Stimulated activated CD8-positive, alpha-beta memory T cell treated with anti-CD3 and anti-CD28 coated beads, Interleukin-15, amount 100 ng/mL, for 48 hours (primary cell): Measurements from ENCODE around the gene ALMS1.
"Not testable (repeated sequence)": the region's sequence is repeated elsewhere in the genome, so short reads cannot be mapped to it uniquely, and the experiment has no call there.

Experiments
- DNase-seq, 2 donors: peaks; one replicate each; pipeline ENCODE4 v3.0.0-alpha.2; 2020; ENCODE audit warnings: low read depth in 2 of 2

The ALMS1 gene

GRCh38 chr2:73404409-73404808, 18.8 kb downstream of the ALMS1 start:
- DNase-seq, result no peak

- no peak for DNase-seq
Measured at GRCh38 chr2:73406996-73407395, 21.4 kb downstream of the ALMS1 start.

- DNase-seq, result no peak
Measured at GRCh38 chr2:73408198-73408597, 22.6 kb downstream of the ALMS1 start.

GRCh38 chr2:73414696-73415095, 29.1 kb downstream of the ALMS1 start:
- no peak for DNase-seq

GRCh38 chr2:73415906-73416305, 30.3 kb downstream of the ALMS1 start:
- no peak for DNase-seq

DNA sequence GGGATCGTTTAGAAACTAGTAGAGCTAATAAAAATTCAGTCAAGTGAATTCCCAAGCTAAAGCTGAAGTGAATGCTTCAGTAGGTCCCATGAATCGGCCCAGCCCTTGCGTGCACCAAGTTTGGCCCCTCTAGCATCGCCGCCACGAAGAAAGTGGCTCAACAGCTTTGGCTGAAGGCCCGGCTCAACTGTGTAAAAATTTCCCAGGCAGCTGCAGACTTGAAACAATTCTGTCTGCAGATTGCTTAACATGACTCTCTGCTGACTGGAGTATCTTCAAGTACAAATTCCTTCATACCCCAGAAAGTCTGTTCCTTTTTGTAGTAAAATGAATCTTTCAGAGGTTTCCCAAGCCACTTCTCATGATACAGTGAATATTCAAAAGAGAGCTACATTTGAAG, 32.7 kb downstream of the ALMS1 start:
- no peak for DNase-seq

DNA sequence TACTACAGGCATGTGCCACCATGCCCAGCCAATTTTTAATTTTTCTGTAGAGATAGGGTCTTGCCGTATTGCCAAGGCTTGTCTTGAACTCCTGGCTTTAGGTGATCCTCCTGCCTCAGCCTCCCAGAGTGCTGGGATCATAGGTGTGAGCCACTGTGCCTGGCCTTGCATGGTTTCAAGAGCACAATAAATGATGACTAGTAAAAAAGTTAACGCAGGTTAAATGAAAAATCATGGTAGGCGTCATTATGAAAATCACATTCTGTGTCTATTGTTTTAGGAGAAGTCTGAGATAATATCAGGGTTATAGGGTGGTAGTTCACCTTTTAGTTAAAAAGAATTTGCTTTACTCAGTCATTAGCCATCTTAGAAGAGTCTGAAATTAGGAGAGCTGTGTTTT, 38.3 kb downstream of the ALMS1 start:
- no peak for DNase-seq

DNA sequence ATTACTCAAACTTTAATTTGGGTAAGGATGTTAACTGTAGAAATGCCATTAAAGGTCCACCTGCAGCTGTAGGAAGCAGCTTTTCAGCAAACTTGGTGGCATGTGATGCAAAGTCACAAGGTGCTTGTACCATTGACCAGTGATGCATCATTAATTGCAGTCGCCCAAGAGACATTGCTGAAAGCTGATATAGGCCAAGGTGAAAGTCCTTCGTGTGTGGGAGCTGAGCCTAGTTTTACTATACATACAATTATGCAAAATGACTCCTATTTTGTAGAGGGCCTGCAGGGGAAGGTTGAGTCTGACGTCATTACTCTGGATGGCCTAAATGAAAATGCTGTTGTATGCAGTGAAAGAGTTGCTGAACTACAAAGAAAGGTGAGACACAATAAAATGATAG, 40.5 kb downstream of the ALMS1 start:
- no peak for DNase-seq

- no peak for DNase-seq
Measured at GRCh38 chr2:73436019-73436418, 50.4 kb downstream of the ALMS1 start.

GRCh38 chr2:73444202-73444601, 58.6 kb downstream of the ALMS1 start:
- no peak for DNase-seq

DNA sequence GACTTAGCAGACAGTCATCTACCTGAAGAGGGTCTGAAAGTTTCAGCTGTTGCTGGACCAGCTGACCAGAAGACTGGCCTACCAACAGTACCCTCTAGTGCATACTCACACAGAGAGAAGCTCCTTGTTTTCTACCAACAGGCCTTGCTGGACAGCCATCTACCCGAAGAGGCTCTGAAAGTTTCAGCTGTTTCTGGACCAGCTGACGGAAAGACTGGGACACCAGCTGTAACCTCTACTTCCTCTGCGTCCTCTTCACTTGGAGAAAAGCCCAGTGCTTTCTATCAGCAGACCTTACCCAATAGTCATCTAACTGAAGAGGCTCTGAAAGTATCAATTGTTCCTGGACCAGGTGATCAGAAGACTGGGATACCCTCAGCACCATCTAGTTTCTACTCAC, 63.2 kb downstream of the ALMS1 start:
- no peak for DNase-seq

DNA sequence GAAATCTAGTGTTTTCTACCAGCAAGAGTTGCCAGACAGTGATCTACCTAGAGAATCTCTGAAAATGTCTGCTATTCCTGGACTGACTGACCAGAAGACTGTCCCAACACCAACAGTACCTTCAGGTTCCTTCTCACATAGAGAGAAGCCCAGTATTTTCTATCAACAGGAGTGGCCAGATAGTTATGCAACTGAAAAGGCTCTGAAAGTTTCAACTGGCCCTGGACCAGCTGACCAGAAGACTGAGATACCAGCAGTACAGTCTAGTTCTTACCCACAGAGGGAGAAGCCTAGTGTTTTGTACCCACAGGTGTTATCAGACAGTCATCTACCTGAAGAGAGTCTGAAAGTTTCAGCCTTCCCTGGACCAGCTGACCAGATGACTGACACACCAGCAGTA, 63.8 kb downstream of the ALMS1 start:
- DNase-seq, result no peak

DNA sequence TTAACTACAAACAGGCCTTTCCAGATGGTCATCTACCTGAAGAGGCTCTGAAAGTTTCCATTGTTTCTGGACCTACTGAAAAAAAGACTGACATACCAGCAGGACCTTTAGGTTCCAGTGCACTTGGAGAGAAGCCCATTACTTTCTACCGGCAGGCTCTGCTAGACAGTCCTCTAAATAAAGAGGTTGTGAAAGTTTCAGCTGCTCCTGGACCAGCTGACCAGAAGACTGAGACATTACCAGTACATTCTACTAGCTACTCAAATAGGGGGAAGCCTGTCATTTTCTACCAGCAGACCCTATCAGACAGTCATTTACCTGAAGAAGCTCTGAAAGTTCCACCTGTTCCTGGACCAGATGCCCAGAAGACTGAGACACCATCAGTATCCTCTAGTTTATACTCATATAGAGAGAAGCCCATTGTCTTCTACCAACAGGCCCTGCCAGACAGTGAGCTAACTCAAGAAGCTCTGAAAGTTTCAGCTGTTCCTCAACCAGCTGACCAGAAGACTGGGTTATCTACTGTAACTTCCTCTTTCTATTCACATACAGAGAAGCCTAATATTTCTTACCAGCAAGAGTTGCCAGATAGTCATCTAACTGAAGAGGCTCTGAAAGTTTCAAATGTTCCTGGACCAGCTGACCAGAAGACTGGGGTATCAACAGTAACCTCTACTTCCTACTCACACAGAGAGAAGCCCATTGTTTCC, 65.8 kb downstream of the ALMS1 start:
- no peak for DNase-seq

DNA sequence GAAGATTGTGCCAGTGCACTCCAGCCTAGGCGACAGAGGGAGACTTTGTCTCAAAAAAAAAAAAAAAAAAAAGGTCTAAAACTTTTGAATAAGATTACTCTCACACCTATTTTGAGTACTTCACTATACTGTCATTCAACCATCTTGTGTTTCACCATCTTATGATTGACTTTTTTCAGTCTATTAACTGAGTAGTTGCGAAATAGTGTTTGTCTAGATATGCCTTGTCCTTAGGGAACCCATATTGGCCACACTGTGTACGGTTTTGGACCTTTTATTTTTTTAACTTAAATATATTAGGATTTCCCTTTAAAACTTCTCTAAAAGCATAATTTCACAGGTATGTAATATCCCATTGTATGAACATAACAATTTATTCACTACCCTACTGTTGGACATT, 72.3 kb downstream of the ALMS1 start:
- DNase-seq, result no peak

GRCh38 chr2:73462388-73462787, 76.8 kb downstream of the ALMS1 start:
- DNase-seq, result not testable (repeated sequence)

GRCh38 chr2:73468376-73468775, 82.7 kb downstream of the ALMS1 start:
- no peak for DNase-seq

- not testable (repeated sequence) for DNase-seq
Measured at GRCh38 chr2:73483874-73484273, 98.2 kb downstream of the ALMS1 start.

- no peak for DNase-seq
Measured at GRCh38 chr2:73487112-73487657, 101.5 kb downstream of the ALMS1 start.

DNA sequence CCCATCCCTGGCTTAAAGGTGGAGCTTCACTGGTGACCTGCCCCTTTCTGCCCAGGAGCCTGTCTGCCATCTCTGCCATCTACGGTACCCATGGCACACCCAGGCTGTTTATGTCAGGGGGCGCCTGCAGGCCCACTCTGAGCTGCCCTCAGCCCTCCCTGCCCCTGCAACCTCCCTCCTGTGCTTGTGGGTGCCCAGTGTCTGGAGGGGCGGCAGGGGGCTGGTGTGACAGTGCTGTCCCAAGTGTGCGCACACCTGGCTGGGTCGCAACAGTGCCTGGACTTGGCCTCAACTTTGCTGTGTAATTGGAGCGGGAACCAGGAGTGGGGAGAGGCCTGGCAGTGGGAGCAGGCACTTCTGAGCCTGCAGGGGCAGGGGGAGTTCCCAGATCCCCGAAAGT, 102.4 kb downstream of the ALMS1 start:
- no peak for DNase-seq

DNA sequence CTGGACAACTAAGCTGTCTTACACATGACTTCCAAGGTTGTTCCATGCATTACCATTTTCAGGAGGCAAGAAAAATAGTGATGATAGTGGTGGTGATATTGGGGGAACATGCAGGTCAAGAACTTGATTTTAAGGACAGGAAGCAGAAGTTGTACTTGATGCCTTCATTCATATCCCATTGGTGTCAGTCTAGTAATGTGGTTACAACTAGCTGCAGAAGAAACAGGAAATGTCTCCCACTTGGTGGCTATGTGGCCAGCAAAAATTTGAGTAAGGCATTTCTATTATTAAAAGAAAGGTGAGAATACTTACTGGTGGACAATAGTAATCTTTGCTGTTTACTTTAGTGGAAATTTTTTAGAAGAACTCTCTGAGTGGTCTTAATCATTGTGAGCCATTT, 103.4 kb downstream of the ALMS1 start:
- no peak for DNase-seq

GRCh38 chr2:73494031-73494430, 108.4 kb downstream of the ALMS1 start:
- no peak for DNase-seq

DNA sequence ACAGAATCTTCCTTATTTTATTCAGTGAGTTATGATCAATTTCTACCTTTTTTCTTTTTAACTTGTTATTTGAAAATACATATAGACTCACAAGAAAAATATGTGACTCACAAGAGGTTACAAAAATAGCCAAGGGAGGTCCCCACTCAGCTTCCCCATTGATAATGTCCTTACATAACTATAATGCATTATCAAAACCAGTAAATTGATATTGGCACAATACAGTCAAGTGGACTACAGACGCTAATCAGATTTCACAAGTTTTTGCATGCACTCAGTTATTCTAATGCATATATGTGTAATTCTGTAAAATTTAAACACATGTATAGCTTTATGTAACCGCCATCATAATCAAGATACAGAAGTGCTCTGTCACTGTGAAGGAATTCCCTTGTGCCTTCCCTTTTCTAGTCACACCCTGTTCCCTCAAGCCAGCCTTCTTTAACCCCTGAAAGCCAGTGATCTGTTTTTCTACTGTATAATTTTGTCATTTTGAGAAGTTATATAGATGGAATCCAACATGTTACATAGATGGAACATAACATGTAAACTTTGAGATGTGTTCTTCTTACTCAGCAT, 118.4 kb downstream of the ALMS1 start:
- DNase-seq, result no peak

DNA sequence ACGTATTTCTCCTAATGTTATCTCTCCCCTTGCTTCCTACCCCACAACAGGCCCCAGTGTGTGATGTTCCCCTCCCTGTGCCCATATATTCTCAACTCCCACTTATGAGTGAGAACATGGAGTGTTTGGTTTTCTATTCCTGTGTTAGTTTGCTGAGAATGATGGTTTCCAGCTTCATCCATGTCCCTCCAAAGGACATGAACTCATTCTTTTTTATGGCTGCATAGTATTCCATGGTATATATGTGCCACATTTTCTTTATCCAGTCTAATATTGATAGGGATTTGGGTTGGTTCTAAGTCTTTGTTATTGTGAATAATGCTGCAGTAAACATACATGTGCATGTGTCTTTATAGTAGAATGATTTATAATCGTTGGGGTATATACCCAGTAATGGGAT, 119.2 kb downstream of the ALMS1 start:
- DNase-seq, result not testable (repeated sequence)

DNA sequence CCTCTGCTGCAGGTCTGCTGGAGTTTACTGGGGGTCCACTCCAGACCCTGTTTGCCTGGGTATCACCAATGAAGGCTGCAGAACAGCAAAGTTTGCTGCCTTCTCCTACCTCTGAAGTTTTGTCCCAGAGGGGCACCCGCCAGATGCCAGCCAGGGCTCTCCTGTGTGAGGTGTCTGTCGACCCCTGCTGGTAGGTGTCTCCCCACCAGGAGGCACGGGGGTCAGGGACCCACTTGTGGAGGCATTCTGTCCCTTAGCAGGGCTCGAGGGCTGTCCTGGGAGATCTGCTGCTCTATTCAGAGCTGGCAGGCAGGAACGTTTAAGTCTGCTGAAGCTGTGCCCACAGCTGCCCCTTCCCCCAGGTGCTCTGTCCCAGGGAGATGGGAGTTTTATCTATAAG, 124.8 kb downstream of the ALMS1 start:
- DNase-seq, result not testable (repeated sequence)
